Stimulated activated naive B cell treated with anti-CD40 and anti-IgM and Interleukin-4, amounts not matched to agents 10 μg/mL and 1 μg/mL and 100 μg/mL, for 72 hours (primary cell): ENCODE data around the gene MAD2L1.
"Not testable (repeated sequence)": the region's sequence is repeated elsewhere in the genome, so short reads cannot be mapped to it uniquely, and the experiment has no call there.

Experiments used
- ATAC-seq, 2 donors: fragments of 150-1000 bp; cut with Tn5 transposase; replicated peaks; 2 replicates each; pipeline ENCODE4 v1.10.0; 2021; ENCODE audit warnings: moderate library complexity in 1 of 2
- DNase-seq: peaks from one replicate; pipeline ENCODE4 v3.0.0; 2021
- H3K27ac Mint-ChIP-seq: one replicate; pipeline ENCODE4 v1.8.0; 2022; ENCODE audit warnings: mild to moderate bottlenecking, mixed read lengths
- H3K27me3 Mint-ChIP-seq, 2 donors: one replicate each; pipeline ENCODE4 v1.8.0; 2022; ENCODE audit warnings: mixed read lengths in 2 of 2
- H3K36me3 Mint-ChIP-seq, 2 donors: one replicate each; pipeline ENCODE4 v1.8.0; 2022; ENCODE audit warnings: mixed read lengths in 2 of 2, mild to moderate bottlenecking in 1 of 2
- H3K4me1 Mint-ChIP-seq, 2 donors: one replicate each; pipeline ENCODE4 v1.8.0; 2022; ENCODE audit warnings: mixed read lengths in 2 of 2, mild to moderate bottlenecking in 1 of 2
- H3K4me3 Mint-ChIP-seq, 2 donors: one replicate each; pipeline ENCODE4 v1.8.0; 2022; ENCODE audit warnings: mild to moderate bottlenecking in 2 of 2, mixed read lengths in 2 of 2, moderate library complexity in 1 of 2
- H3K9me3 Mint-ChIP-seq, 2 donors: one replicate each; pipeline ENCODE4 v1.8.0; 2022; ENCODE audit warnings: mixed read lengths in 2 of 2, mild to moderate bottlenecking in 1 of 2

Gene MAD2L1

GRCh38 chr4:120066517-120067340 lies at the start of gene MAD2L1:
Gene MAD2L1, minus strand, starts transcription at chr4:120066848. Its CDS starts 114 bp downstream, at chr4:120066734.
- peak within 1 kb of the TSS; percentile 98 for H3K27ac Mint-ChIP-seq
- peak within 1 kb of the TSS; percentile 97 to 98 for H3K4me3 Mint-ChIP-seq
- ATAC-seq: peak; percentile 95 to 96
- DNase-seq: peak; percentile 98
- no peaks in the 10 kb centered on the region for H3K27me3 Mint-ChIP-seq
- no peaks in the 10 kb centered on the region for H3K9me3 Mint-ChIP-seq
- peaks cover 14 to 29% of the 10 kb centered on the region in 2 donors for H3K4me1 Mint-ChIP-seq
- peaks cover 2 to 15% of the 10 kb centered on the region in 2 donors for H3K36me3 Mint-ChIP-seq

GRCh38 chr4:120111745-120112144 lies 45.1 kb upstream of the MAD2L1 start:
- Mint-ChIP-seq H3K4me1 (no peaks in the 10 kb centered on the region), H3K27me3 (no peaks in the 10 kb centered on the region), H3K27ac (no peak overlapping the region), H3K36me3 (no peaks in the 10 kb centered on the region), H3K4me3 (no peak overlapping the region), H3K9me3 (peaks cover under 1 to 2% of the 10 kb centered on the region in 2 donors)
- DNase-seq (no peak), ATAC-seq (no peak)

GRCh38 chr4:120109406-120109805 lies 42.8 kb upstream of the MAD2L1 start:
- ATAC-seq: no peak
- no peak overlapping the region for H3K4me3 Mint-ChIP-seq
- H3K27ac Mint-ChIP-seq: no peak overlapping the region
- no peaks in the 10 kb centered on the region for H3K27me3 Mint-ChIP-seq
- no peak for DNase-seq
- H3K4me1 Mint-ChIP-seq: peaks cover 0 to 5% of the 10 kb centered on the region in 2 donors
- H3K9me3 Mint-ChIP-seq: no peaks in the 10 kb centered on the region
- no peaks in the 10 kb centered on the region for H3K36me3 Mint-ChIP-seq

DNA sequence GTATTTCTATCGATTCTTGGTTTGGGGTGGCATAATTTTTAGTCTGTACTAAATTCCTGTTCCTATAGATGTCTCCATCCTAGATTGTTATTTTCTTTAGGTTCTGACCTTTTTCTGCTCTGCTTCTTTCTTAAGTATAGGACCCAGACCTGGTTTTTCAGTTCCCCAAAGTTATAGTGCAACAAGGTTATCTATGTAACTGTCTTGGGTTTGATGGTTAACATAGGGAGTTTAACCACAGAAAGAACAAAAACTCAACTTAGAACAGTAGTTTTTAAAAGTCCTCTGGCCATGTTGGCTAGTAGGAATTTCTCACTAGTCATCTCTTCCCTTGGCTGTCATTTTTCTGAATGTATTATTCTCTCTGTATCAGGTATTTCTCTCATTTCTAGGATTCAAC lies 38.8 kb upstream of the MAD2L1 start:
- no peak overlapping the region for H3K4me3 Mint-ChIP-seq
- peaks cover 0 to 5% of the 10 kb centered on the region in 2 donors for H3K27me3 Mint-ChIP-seq
- no peak for DNase-seq
- H3K27ac Mint-ChIP-seq: no peak overlapping the region
- ATAC-seq: peak; percentile 72 to 86
- no peaks in the 10 kb centered on the region for H3K36me3 Mint-ChIP-seq
- H3K9me3 Mint-ChIP-seq: no peaks in the 10 kb centered on the region
- H3K4me1 Mint-ChIP-seq: peaks cover 0 to 5% of the 10 kb centered on the region in 2 donors

DNA sequence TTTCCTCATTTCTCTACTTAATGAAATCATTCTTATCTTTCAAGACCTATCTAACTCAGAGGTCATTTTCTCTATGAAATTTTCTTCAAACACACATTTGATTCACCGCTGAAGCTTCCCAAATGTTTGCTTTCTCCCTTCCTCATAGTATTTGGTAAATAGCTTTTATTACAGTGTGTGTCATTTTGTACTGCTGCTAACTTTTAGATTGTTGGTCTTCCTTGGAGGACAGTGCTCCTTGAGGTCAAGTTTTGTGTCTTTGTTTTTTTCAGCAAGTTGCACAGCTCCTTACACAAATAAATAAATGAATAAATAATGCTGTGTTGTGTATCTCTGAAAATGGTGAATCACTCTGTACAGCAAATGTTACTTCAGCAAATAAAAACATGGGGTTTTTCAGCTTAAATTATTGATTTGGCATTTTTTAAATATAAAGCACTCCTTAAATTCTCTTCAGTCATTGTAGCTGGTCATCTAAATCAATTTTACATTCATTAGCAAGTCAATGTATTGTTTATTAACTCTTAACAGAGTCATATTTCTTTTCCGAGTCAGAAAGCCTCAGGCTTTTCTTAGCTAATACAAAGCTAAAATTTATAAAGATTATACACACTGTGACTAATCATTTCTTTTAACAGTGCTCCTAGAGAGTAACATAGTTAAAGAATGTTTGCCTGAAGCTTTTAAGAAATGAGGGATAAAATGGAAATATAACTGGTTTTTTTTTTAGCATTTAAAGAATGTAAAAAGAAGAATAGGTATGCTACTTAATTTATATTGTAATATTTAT lies 30.1 kb upstream of the MAD2L1 start:
- no peaks in the 10 kb centered on the region for H3K36me3 Mint-ChIP-seq
- H3K27ac Mint-ChIP-seq: no peak overlapping the region

GRCh38 chr4:120088507-120088906 lies 21.9 kb upstream of the MAD2L1 start:
- ATAC-seq: no peak
- peaks cover 6 to 13% of the 10 kb centered on the region in 2 donors for H3K9me3 Mint-ChIP-seq
- no peak overlapping the region for H3K27ac Mint-ChIP-seq
- peaks cover 1 to 10% of the 10 kb centered on the region in 2 donors for H3K36me3 Mint-ChIP-seq
- DNase-seq: no peak
- H3K4me1 Mint-ChIP-seq: peaks cover 0 to 6% of the 10 kb centered on the region in 2 donors
- no peak overlapping the region for H3K4me3 Mint-ChIP-seq
- peaks cover 16 to 18% of the 10 kb centered on the region in 2 donors for H3K27me3 Mint-ChIP-seq

More for the DNA sequence above, 30.1 kb upstream of the MAD2L1 start:
- H3K9me3 Mint-ChIP-seq: no peaks in the 10 kb centered on the region
- DNase-seq (no peak), ATAC-seq (no peak)
- peaks cover 10 to 11% of the 10 kb centered on the region in 2 donors for H3K27me3 Mint-ChIP-seq
- H3K4me1 Mint-ChIP-seq: no peaks in the 10 kb centered on the region
- no peak overlapping the region for H3K4me3 Mint-ChIP-seq

- not testable (repeated sequence) for H3K27ac Mint-ChIP-seq, DNase-seq, H3K4me1 Mint-ChIP-seq, H3K4me3 Mint-ChIP-seq, ATAC-seq
- peaks cover 6 to 13% of the 10 kb centered on the region in 2 donors for H3K9me3 Mint-ChIP-seq
- H3K27me3 Mint-ChIP-seq: peaks cover 16 to 18% of the 10 kb centered on the region in 2 donors
- peaks cover 1 to 10% of the 10 kb centered on the region in 2 donors for H3K36me3 Mint-ChIP-seq
These were observed 21.4 kb upstream of the MAD2L1 start for GRCh38 chr4:120088066-120088465.

- H3K27me3 Mint-ChIP-seq: peaks cover 11 to 13% of the 10 kb centered on the region in 2 donors
- no peaks in the 10 kb centered on the region for H3K4me1 Mint-ChIP-seq
- no peak for ATAC-seq
- H3K36me3 Mint-ChIP-seq: peaks cover 1 to 10% of the 10 kb centered on the region in 2 donors
- no peak overlapping the region for H3K4me3 Mint-ChIP-seq
- DNase-seq: no peak
- peaks cover 6 to 13% of the 10 kb centered on the region in 2 donors for H3K9me3 Mint-ChIP-seq
- no peak overlapping the region for H3K27ac Mint-ChIP-seq
These were observed 19.1 kb upstream of the MAD2L1 start for GRCh38 chr4:120085705-120086104.

DNA sequence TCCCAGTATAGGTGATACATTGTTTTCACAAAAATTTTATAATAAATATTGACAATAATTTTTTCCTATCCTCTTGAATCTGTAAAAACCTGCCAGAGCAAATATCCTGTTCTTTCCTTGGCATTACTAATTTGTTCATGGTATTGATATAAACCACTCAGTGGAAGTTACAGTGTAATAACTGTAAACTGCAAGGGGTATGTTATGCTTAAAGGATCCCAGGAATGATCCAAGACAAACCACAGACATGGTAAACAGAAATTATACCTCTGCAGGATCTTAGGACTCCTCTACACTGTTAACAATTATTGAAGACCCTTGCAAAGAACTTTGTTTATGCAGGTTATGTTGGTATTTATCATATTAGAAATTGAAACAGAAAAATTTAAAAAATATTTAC lies 17.7 kb upstream of the MAD2L1 start:
- peaks cover 11 to 13% of the 10 kb centered on the region in 2 donors for H3K27me3 Mint-ChIP-seq

DNA sequence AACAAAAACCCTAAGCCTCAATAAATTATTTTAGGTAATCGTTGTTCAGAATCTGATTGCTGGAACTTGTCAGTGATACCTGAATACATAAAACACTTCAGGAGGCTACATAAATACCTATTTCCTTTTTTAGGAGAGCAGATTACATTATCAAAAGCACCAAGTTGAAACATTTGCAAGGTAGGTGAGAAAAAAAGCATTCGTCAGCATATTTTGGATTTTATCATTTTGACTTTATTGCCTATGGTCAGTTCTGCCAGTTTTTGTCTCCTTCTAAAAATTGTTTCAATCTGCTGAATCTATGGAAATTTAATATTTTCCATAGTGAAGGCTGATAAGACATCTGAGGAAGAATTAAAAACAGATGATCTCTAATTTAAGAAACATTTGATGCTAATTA lies 16.5 kb upstream of the MAD2L1 start:
- ATAC-seq (no peak), DNase-seq (no peak)
- Mint-ChIP-seq H3K36me3 (peaks cover 1 to 3% of the 10 kb centered on the region in 2 donors), H3K27me3 (peaks cover 11 to 13% of the 10 kb centered on the region in 2 donors), H3K4me1 (no peaks in the 10 kb centered on the region), H3K4me3 (no peak overlapping the region), H3K9me3 (peaks cover 0 to 5% of the 10 kb centered on the region in 2 donors), H3K27ac (no peak overlapping the region)

More for the DNA sequence above, 17.7 kb upstream of the MAD2L1 start:
- Mint-ChIP-seq H3K4me3 (no peak overlapping the region), H3K9me3 (peaks cover 6 to 13% of the 10 kb centered on the region in 2 donors), H3K27ac (no peak overlapping the region), H3K36me3 (peaks cover 1 to 10% of the 10 kb centered on the region in 2 donors), H3K4me1 (no peaks in the 10 kb centered on the region)
- DNase-seq (no peak), ATAC-seq (no peak)

- H3K9me3 Mint-ChIP-seq: no peaks in the 10 kb centered on the region
- no peak overlapping the region for H3K4me3 Mint-ChIP-seq
- peaks cover 5 to 12% of the 10 kb centered on the region in 2 donors for H3K27me3 Mint-ChIP-seq
- no peaks in the 10 kb centered on the region for H3K36me3 Mint-ChIP-seq
- no peaks in the 10 kb centered on the region for H3K4me1 Mint-ChIP-seq
- DNase-seq (no peak), ATAC-seq (no peak)
- no peak overlapping the region for H3K27ac Mint-ChIP-seq
These were observed 15.6 kb upstream of the MAD2L1 start for GRCh38 chr4:120082251-120082650.

- H3K27me3 Mint-ChIP-seq: peaks cover 5 to 7% of the 10 kb centered on the region in 2 donors
- H3K36me3 Mint-ChIP-seq: no peaks in the 10 kb centered on the region
- ATAC-seq (no peak), DNase-seq (no peak)
- H3K4me1 Mint-ChIP-seq: no peaks in the 10 kb centered on the region
- no peaks in the 10 kb centered on the region for H3K9me3 Mint-ChIP-seq
- no peak overlapping the region for H3K4me3 Mint-ChIP-seq
- H3K27ac Mint-ChIP-seq: no peak overlapping the region
These were observed 15.1 kb upstream of the MAD2L1 start for GRCh38 chr4:120081726-120082125.

- ATAC-seq: no peak
- Mint-ChIP-seq H3K9me3 (no peaks in the 10 kb centered on the region), H3K4me3 (no peak overlapping the region), H3K36me3 (no peaks in the 10 kb centered on the region), H3K27ac (no peak overlapping the region), H3K27me3 (no peaks in the 10 kb centered on the region), H3K4me1 (no peaks in the 10 kb centered on the region)
- DNase-seq: no peak
These were observed 13.9 kb upstream of the MAD2L1 start for GRCh38 chr4:120080533-120080932.

DNA sequence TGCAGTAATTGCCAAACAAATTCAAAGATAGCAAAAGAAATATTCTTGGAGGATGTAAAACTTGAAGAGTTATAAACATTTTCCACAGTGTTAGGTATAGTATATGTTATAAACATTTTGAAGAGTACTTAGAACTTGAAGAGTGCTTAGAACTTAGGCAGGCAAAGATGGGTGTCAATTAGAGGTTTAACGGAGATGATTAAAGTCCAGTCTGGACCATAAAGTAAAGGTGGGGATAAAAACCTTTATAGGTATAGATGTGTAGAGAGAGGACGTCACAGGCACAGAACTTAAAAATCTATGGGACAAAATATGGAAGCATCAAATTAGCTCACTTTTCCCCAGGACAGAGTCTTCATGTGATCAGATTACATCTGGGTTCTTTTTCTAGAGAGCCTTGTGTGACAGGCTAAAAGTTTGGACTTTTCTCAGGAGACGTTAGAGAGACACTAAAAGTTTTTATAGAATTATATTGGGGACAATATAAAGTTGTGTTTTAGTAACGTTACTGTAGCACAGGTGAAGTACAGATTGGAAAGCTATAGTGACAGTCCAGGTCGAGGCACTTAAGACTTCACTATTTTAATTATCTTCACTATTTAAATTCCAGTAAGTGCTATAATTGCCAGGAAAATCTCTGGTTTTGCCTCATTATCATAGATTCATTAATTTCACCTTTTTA lies 13.3 kb upstream of the MAD2L1 start:
- DNase-seq (no peak), ATAC-seq (no peak)
- H3K4me3 Mint-ChIP-seq: no peak overlapping the region
- no peak overlapping the region for H3K27ac Mint-ChIP-seq
- no peaks in the 10 kb centered on the region for H3K4me1 Mint-ChIP-seq
- no peaks in the 10 kb centered on the region for H3K36me3 Mint-ChIP-seq
- H3K9me3 Mint-ChIP-seq: no peaks in the 10 kb centered on the region
- H3K27me3 Mint-ChIP-seq: no peaks in the 10 kb centered on the region
